T-helper 2 cell treated with Interferon-gamma antibody and Interleukin-4, amounts not matched to agents 5 μg/mL and 100 μg/mL, for 36 hours (primary cell): Measurements from ENCODE around the gene ADGRL3.
"Not testable (repeated sequence)": the region's sequence is repeated elsewhere in the genome, so short reads cannot be mapped to it uniquely, and the experiment has no call there.

Experiments
- DNase-seq: peaks from one replicate; pipeline ENCODE4 v3.0.0; 2021; ENCODE audit warnings: low spot score
- H3K27ac Mint-ChIP-seq: one replicate; pipeline ENCODE4 v1.8.0; 2021; ENCODE audit warnings: mild to moderate bottlenecking, mixed read lengths
- H3K27me3 Mint-ChIP-seq: one replicate; pipeline ENCODE4 v1.8.0; 2021; ENCODE audit warnings: low read depth, mixed read lengths
- H3K36me3 Mint-ChIP-seq: one replicate; pipeline ENCODE4 v1.8.0; 2021; ENCODE audit warnings: low read depth, mixed read lengths
- H3K4me1 Mint-ChIP-seq: one replicate; pipeline ENCODE4 v1.8.0; 2021; ENCODE audit warnings: low read depth, mixed read lengths
- H3K4me3 Mint-ChIP-seq: one replicate; pipeline ENCODE4 v1.8.0; 2022; ENCODE audit warnings: mild to moderate bottlenecking, moderate library complexity, mixed read lengths
- H3K9me3 Mint-ChIP-seq: one replicate; pipeline ENCODE4 v1.8.0; 2021; ENCODE audit warnings: mixed read lengths

The ADGRL3 gene

GRCh38 chr4:61984260-61984909 lies 784.3 kb downstream of the ADGRL3 start:
- Mint-ChIP-seq H3K9me3 (peaks cover 29% of the 10 kb centered on the region), H3K4me3 (no peak overlapping the region), H3K36me3 (no peaks in the 10 kb centered on the region), H3K27me3 (no peaks in the 10 kb centered on the region), H3K4me1 (no peaks in the 10 kb centered on the region), H3K27ac (no peak overlapping the region)
- DNase-seq = no peak

GRCh38 chr4:61985426-61985825 lies 785.3 kb downstream of the ADGRL3 start:
- peaks cover 26% of the 10 kb centered on the region for H3K9me3 Mint-ChIP-seq

GRCh38 chr4:61986929-61987328 lies 786.8 kb downstream of the ADGRL3 start:
- H3K27ac Mint-ChIP-seq, H3K36me3 Mint-ChIP-seq, DNase-seq, H3K4me3 Mint-ChIP-seq, H3K27me3 Mint-ChIP-seq, H3K4me1 Mint-ChIP-seq: not testable (repeated sequence)
- H3K9me3 Mint-ChIP-seq = peaks cover 26% of the 10 kb centered on the region

More at GRCh38 chr4:61985426-61985825, 785.3 kb downstream of the ADGRL3 start:
- no peak overlapping the region for H3K27ac Mint-ChIP-seq
- H3K27me3 Mint-ChIP-seq = no peaks in the 10 kb centered on the region
- DNase-seq = no peak
- no peaks in the 10 kb centered on the region for H3K36me3 Mint-ChIP-seq
- H3K4me1 Mint-ChIP-seq = no peaks in the 10 kb centered on the region
- H3K4me3 Mint-ChIP-seq = no peak overlapping the region

- Mint-ChIP-seq H3K27me3 (no peaks in the 10 kb centered on the region), H3K4me1 (no peaks in the 10 kb centered on the region), H3K4me3 (no peak overlapping the region), H3K9me3 (peaks cover 8% of the 10 kb centered on the region), H3K36me3 (no peaks in the 10 kb centered on the region), H3K27ac (no peak overlapping the region)
- no peak for DNase-seq
Observed at GRCh38 chr4:61992351-61992750, 792.2 kb downstream of the ADGRL3 start.

GRCh38 chr4:61994036-61994435 lies 793.9 kb downstream of the ADGRL3 start:
- Mint-ChIP-seq H3K27ac (no peak overlapping the region), H3K4me1 (no peaks in the 10 kb centered on the region), H3K27me3 (no peaks in the 10 kb centered on the region), H3K9me3 (peaks cover 8% of the 10 kb centered on the region), H3K36me3 (no peaks in the 10 kb centered on the region), H3K4me3 (no peak overlapping the region)
- DNase-seq = no peak

GRCh38 chr4:61995717-61996340 lies 795.7 kb downstream of the ADGRL3 start:
- H3K4me3 Mint-ChIP-seq = no peak overlapping the region
- no peaks in the 10 kb centered on the region for H3K27me3 Mint-ChIP-seq
- no peak overlapping the region for H3K27ac Mint-ChIP-seq
- no peak for DNase-seq
- no peaks in the 10 kb centered on the region for H3K4me1 Mint-ChIP-seq
- peaks cover 8% of the 10 kb centered on the region for H3K9me3 Mint-ChIP-seq
- no peaks in the 10 kb centered on the region for H3K36me3 Mint-ChIP-seq

- no peak for DNase-seq
- Mint-ChIP-seq H3K27me3 (no peaks in the 10 kb centered on the region), H3K36me3 (no peaks in the 10 kb centered on the region), H3K4me1 (no peaks in the 10 kb centered on the region), H3K9me3 (peaks cover 11% of the 10 kb centered on the region), H3K4me3 (no peak overlapping the region), H3K27ac (no peak overlapping the region)
Observed at GRCh38 chr4:61996943-61997342, 796.8 kb downstream of the ADGRL3 start.

GRCh38 chr4:61997831-61998230 lies 797.7 kb downstream of the ADGRL3 start:
- Mint-ChIP-seq H3K4me3 (no peak overlapping the region), H3K36me3 (no peaks in the 10 kb centered on the region), H3K27me3 (no peaks in the 10 kb centered on the region), H3K9me3 (peaks cover 11% of the 10 kb centered on the region), H3K27ac (no peak overlapping the region), H3K4me1 (no peaks in the 10 kb centered on the region)
- no peak for DNase-seq

- H3K36me3 Mint-ChIP-seq = no peaks in the 10 kb centered on the region
- peaks cover 23% of the 10 kb centered on the region for H3K9me3 Mint-ChIP-seq
- no peak overlapping the region for H3K27ac Mint-ChIP-seq
- DNase-seq = no peak
- H3K4me3 Mint-ChIP-seq = no peak overlapping the region
- H3K4me1 Mint-ChIP-seq = no peaks in the 10 kb centered on the region
- no peaks in the 10 kb centered on the region for H3K27me3 Mint-ChIP-seq
Observed at GRCh38 chr4:62003695-62004094, 803.6 kb downstream of the ADGRL3 start.

- Mint-ChIP-seq H3K4me1 (no peaks in the 10 kb centered on the region), H3K36me3 (no peaks in the 10 kb centered on the region), H3K9me3 (peaks cover 23% of the 10 kb centered on the region), H3K27me3 (no peaks in the 10 kb centered on the region), H3K4me3 (no peak overlapping the region), H3K27ac (no peak overlapping the region)
- DNase-seq = no peak
Observed at GRCh38 chr4:62004881-62005280, 804.8 kb downstream of the ADGRL3 start.

GRCh38 chr4:62006108-62006507 lies 806.0 kb downstream of the ADGRL3 start:
- Mint-ChIP-seq H3K4me3 (no peak overlapping the region), H3K4me1 (no peaks in the 10 kb centered on the region), H3K36me3 (no peaks in the 10 kb centered on the region), H3K27ac (no peak overlapping the region), H3K27me3 (no peaks in the 10 kb centered on the region), H3K9me3 (peaks cover 23% of the 10 kb centered on the region)
- no peak for DNase-seq

- H3K27ac Mint-ChIP-seq = no peak overlapping the region
- no peaks in the 10 kb centered on the region for H3K36me3 Mint-ChIP-seq
- H3K9me3 Mint-ChIP-seq = peaks cover 32% of the 10 kb centered on the region
- no peak for DNase-seq
- H3K4me3 Mint-ChIP-seq = no peak overlapping the region
- no peaks in the 10 kb centered on the region for H3K4me1 Mint-ChIP-seq
- H3K27me3 Mint-ChIP-seq = no peaks in the 10 kb centered on the region
Observed at GRCh38 chr4:62015043-62015739, 815.1 kb downstream of the ADGRL3 start.

- Mint-ChIP-seq H3K9me3 (peaks cover 23% of the 10 kb centered on the region), H3K27ac (no peak overlapping the region), H3K4me3 (no peak overlapping the region), H3K36me3 (no peaks in the 10 kb centered on the region), H3K4me1 (no peaks in the 10 kb centered on the region), H3K27me3 (no peaks in the 10 kb centered on the region)
- no peak for DNase-seq
Observed at GRCh38 chr4:62018537-62018936, 818.4 kb downstream of the ADGRL3 start.

GRCh38 chr4:62023633-62024032 lies 823.5 kb downstream of the ADGRL3 start:
- peaks cover 10% of the 10 kb centered on the region for H3K9me3 Mint-ChIP-seq

More at GRCh38 chr4:62023633-62024032, 823.5 kb downstream of the ADGRL3 start:
- Mint-ChIP-seq H3K36me3 (no peaks in the 10 kb centered on the region), H3K4me3 (no peak overlapping the region), H3K27me3 (no peaks in the 10 kb centered on the region), H3K4me1 (no peaks in the 10 kb centered on the region), H3K27ac (no peak overlapping the region)
- no peak for DNase-seq
